ES-I3 (cell line): ENCODE data around the gene MT1X.
"Not testable (repeated sequence)": the region's sequence is repeated elsewhere in the genome, so short reads cannot be mapped to it uniquely, and the experiment has no call there.

Experiments used
- H3K36me3 ChIP-seq: 2 replicates; pipeline ENCODE4 v1.6.1; 2013; ENCODE audit warnings: mild to moderate bottlenecking, low read length, control low read depth, moderate library complexity; ENCODE audit not compliant: insufficient read depth
- H3K4me1 ChIP-seq: 2 replicates; pipeline ENCODE4 v1.6.1; 2013; ENCODE audit warnings: mild to moderate bottlenecking, control low read depth, low read length; ENCODE audit not compliant: insufficient read depth
- H3K9ac ChIP-seq: 2 replicates; pipeline ENCODE4 v1.6.1; 2013; ENCODE audit warnings: low read depth, mild to moderate bottlenecking, low read length, moderate library complexity
- H3K9me3 ChIP-seq: 2 replicates; pipeline ENCODE4 v1.6.1; 2013; ENCODE audit warnings: mild to moderate bottlenecking, low read length, moderate library complexity; ENCODE audit not compliant: control insufficient read depth, insufficient read depth

The MT1X gene

DNA sequence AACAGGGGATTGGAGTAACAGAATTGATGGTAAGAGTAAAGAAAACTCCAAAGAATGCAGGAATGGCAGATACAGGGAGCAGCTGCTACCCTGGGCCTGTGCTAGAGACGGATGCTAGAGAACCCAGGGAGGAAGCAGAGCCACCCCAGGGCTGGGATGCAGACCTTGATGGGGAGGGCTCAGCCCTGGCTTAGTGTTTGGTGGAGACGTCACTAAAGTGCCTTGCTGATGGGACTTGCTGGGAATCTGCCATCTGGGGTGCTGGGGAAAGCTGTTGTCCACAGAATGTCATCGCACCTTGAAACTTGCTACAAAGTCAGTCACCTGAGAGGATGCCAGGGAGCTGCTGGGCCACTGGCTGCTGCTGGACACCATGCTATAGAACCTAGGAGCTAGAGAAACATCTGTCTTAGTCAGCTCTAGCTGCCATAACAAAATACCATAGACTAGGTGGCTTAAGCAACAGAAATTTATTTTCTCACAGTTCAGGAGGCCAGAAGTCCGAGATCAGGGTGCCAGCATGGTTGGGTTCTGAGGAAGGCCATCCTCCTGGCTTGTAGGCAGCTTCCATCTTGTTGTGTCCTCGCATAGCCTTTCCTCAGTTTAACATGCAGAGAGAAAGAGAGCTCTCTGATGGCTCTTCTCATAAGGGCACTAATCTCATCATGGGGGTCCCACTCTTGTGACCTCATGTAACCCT, 15.3 kb downstream of the MT1X start:
- H3K9ac ChIP-seq = no peak overlapping the region
- H3K4me1 ChIP-seq = peaks cover 11% of the 10 kb centered on the region; the same call in 1 of the 2 replicates
- no peaks in the 10 kb centered on the region for H3K36me3 ChIP-seq
- H3K9me3 ChIP-seq = no peaks in the 10 kb centered on the region

DNA sequence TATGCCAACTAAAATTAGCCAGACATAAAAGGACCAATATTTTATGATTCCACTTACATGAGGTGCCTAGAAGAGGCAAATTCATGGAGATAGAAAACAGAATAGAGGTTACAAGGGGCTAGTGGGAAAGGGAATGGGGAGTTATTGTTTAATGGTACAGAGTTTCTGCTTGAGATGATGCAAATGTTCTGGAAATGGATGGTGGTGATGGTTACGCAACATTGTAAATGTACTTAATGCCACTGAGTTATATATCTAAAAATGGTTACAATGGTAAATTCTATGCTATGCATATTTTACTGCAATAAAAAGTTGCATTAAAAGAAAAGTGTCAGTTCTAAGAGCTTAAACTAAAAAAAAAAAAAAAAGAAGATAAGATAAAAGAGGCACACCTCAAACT, 17.9 kb downstream of the MT1X start:
- peaks cover 11% of the 10 kb centered on the region; the same call in 1 of the 2 replicates for H3K4me1 ChIP-seq
- no peaks in the 10 kb centered on the region for H3K9me3 ChIP-seq
- no peaks in the 10 kb centered on the region for H3K36me3 ChIP-seq
- no peak overlapping the region for H3K9ac ChIP-seq

DNA sequence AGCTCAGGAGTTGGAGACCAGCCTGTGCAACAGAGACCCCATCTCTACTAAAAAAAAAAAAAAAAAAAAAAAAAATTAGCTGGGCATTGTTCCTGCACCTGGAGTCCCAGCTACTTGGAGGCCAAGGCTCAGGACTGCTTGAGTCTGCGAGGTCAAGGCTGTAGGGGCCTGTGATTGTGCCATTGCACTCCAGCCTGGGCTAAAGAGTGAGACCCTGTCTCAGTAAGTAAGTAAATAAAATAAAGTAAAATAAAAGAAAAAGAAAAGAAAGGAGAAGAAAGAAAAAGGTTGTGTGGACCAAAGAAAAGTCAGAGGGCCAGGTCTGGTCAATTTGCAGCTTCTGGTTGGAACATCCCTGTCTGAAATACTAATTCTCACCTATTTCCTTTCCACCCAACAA, 18.4 kb downstream of the MT1X start:
- Histone ChIP-seq H3K9me3 (no peaks in the 10 kb centered on the region), H3K4me1 (peaks cover 11% of the 10 kb centered on the region; the same call in 1 of the 2 replicates)

DNA sequence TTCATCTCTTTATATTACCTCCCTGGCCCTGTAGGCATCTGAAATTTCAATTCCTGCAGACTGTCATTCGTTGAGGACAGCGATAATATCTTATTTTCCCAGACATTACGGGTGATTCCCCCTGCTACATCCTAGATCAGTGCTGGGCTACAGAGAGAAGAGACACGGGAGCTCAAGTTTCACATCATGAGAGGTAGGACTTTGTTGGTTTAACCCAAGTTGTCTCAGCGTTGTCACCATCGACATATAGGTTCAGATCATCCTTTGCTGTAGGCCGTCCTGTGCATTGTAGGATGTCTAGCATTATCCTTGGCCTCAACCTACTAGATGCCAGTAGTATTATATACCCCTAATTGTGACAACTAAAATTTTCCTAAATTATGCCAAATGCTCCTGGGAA, 19.3 kb downstream of the MT1X start:
- Histone ChIP-seq H3K9me3 (no peaks in the 10 kb centered on the region), H3K9ac (no peak overlapping the region), H3K36me3 (no peaks in the 10 kb centered on the region), H3K4me1 (peaks cover 11% of the 10 kb centered on the region; the same call in 1 of the 2 replicates)

More for the DNA sequence above, 18.4 kb downstream of the MT1X start:
- Histone ChIP-seq H3K9ac (no peak overlapping the region), H3K36me3 (no peaks in the 10 kb centered on the region)

DNA sequence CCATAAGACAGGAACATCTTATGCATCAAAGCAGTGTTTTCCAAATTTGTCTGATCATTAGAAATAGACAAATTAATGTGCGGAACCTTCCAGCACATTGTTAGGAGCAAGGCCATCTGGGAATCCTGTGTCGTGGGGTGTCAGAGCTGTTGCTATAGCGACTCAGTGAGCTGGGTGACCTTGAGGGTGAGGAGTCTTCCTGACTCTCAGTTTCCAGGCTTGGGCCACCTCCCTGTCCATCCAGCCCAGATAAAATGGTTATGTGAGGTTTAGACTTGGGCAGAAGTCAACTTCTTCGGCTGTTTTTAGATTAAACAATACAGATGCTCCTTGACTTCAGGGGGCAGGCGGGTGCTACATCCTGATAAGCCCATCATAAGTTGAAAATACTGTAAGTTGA, 20.6 kb downstream of the MT1X start:
- H3K4me1 ChIP-seq = peaks cover 11% of the 10 kb centered on the region; the same call in 1 of the 2 replicates
- H3K9ac ChIP-seq = no peak overlapping the region
- H3K36me3 ChIP-seq = no peaks in the 10 kb centered on the region
- H3K9me3 ChIP-seq = no peaks in the 10 kb centered on the region

DNA sequence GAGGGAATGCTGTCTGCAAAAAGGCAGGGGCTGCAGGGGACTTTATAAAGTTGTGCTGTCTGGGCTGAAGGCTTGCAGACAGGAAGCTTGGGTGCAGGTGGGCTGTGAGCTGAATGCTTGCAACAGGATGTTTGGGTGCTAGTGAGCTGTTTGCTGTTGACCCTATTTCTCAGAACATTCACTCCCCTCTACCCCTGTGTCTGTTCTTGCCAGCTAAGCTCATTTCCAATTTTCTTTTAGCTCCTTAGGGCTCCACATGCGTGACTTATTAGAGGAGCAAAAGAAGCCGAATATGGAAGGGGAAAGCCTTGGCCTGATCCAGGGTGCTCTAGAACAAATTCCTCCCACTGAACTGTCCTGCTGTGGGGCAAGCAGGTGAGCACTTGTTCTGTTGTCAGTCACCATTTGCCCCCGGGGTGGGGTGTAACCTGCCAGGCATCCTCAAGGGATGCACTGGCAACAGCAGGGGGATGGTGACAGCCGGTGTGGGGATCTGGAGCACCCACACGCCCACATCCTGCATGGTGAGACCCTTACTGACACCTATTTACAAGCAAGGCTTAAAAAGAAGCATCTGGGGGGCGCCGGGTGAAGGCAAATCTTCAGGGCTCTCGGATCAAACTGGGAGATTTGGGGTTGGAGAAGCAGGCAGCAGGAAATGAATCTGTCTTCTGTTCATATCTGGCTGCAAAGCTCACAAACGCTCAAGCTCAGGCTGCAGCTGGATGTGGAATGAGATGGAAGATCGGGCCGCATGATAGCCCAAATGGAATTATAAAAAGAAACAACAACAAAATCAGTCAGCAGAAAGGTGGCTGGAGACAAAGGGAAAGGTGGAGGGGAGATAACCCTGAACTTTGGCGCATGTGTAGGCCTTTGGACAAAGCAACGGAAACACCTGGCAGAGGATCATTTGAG, 26.5 kb downstream of the MT1X start:
- Histone ChIP-seq H3K36me3 (no peaks in the 10 kb centered on the region), H3K4me1 (peaks cover 6% of the 10 kb centered on the region), H3K9ac (no peak overlapping the region), H3K9me3 (no peaks in the 10 kb centered on the region)

DNA sequence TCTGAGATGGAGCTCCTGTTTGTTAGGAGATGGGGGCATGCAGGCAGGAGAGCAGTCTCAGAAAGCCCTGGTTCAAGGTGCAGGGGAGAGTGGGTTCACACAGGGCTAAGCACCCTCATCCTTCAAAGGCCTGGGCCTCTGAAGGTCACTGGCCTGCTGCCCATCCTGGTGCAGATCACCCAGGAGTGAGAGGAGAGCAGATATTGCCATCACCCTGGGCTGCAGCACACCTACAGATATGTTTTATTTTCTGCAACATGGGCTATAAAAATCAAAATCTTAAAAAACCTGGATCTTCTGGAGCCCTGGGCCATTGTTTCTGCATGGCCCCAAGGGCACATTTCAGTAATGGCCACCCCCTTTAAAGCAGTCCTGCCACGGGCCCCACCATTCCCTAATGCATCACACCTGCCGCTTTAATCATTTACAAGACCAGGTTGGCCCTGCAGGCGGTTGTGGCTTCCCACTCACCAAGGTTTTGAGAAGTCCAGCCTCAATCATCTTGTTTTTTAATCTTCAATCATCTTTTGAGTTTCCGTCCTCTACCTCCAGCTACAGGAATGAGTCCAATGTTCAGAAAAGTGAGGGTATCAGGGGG, 27.3 kb downstream of the MT1X start:
- Histone ChIP-seq H3K36me3 (no peaks in the 10 kb centered on the region), H3K9me3 (no peaks in the 10 kb centered on the region), H3K4me1 (peaks cover 6% of the 10 kb centered on the region), H3K9ac (no peak overlapping the region)

DNA sequence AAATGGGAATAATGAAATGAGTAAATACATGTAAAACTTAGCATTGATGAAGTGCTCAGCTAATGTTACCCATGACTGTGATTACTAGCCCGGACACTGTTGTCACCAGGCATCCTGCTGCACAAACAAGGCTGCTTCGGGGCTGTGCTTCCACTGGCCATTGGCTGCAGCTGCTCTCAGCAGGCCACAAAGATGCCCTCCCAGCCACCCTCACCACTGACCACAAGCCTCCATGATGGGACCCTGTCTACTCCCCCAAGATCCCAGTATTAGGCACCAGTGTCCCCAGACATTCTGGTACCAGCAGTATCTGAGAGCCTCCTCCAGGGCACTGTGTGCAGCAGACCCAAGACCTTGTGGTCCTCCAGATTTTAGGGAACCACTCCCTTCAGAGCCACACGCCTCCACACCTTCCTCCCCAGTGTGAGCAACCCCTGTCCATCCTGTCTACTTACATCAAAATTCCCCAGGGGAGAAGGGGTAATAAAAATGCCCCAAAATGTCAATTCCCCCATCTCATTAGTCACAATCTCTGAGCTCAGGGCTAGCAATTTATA, 28.0 kb downstream of the MT1X start:
- Histone ChIP-seq H3K36me3 (no peaks in the 10 kb centered on the region), H3K9me3 (no peaks in the 10 kb centered on the region), H3K9ac (no peak overlapping the region), H3K4me1 (peaks cover 6% of the 10 kb centered on the region)

DNA sequence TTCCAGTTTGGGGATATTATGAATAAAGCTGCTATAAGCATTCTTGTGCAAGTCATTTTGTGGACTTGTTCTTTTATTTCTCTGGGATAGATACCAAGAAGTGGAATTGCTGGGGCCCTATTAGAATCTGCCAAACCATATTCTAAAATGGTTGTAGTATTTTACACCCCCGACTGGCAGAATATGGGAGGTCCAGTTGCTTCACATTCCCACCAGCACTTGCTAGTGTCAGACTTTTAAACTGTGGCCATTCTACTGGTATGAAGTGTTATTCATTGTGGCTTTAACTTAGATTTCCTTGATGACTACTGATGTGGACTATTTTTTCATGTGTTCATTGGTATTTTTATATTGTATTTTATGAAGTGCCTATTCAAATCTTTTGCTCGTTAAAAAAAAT, 29.6 kb downstream of the MT1X start:
- no peaks in the 10 kb centered on the region for H3K36me3 ChIP-seq
- H3K9ac ChIP-seq = no peak overlapping the region
- no peaks in the 10 kb centered on the region for H3K9me3 ChIP-seq
- H3K4me1 ChIP-seq = peaks cover 6% of the 10 kb centered on the region

DNA sequence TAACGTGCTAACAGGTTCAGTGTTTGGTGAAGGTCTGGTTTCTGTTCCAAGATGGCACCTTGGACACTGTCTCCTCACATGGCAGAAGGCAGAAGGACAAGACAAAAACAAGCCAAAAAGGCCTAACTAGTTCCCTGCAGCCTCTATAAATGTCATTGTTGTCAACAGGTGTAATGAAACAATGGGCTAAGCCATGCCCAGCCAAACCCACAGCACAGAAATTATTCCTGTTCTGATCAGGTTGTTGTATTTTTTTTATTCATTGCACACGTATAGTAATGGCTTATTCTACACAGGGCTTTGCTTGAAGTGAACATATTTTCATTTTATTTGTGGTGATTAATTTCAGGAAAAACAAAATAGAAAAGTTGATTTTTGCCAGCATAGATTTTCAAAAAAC, 31.5 kb downstream of the MT1X start:
- no peak overlapping the region for H3K9ac ChIP-seq
- H3K4me1 ChIP-seq = 0 out of 2 replicates have a peak, but pooled peaks cover 1% of the 10 kb centered on the region
- H3K36me3 ChIP-seq = no peaks in the 10 kb centered on the region
- H3K9me3 ChIP-seq = no peaks in the 10 kb centered on the region

DNA sequence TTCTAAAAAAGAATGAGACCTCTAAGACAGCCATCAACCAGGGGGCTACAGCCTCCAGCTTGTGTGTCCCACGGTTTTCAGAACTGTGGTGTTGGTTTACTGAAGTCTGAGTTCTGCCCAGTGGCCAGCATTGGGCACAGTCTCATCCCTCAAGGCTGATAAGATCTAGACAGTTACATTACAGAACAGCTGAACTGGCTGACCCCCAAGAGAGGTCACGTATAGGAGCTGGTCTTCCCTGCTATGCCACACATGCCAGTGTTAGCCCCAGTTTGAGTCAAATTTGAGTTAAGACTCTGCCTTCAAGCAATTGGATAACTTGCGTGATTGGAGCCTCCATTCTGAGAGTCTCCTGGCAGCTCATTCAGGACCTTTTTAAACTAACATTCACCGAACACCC, 32.9 kb downstream of the MT1X start:
- Histone ChIP-seq H3K4me1 (no peaks in the 10 kb centered on the region), H3K9ac (no peak overlapping the region), H3K36me3 (no peaks in the 10 kb centered on the region), H3K9me3 (no peaks in the 10 kb centered on the region)

DNA sequence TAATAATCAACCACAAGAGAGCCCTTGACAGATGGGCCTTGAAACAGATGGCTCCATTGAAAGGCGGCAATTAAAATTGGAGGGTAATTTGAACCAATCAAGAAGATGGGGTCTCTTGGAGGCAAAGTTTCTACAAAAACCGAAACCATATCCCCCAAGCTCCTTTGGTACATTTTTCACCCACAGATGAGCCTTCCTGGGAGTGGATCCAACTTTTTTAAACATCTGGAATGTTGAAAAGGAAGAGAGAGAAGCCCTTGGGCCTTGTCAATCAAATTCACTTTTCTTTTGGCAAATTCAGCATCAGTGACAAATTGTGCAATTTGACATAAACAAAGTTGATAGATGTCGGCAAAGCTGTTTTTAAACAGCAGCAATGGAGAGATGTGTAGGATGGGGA, 34.5 kb downstream of the MT1X start:
- Histone ChIP-seq H3K4me1 (no peaks in the 10 kb centered on the region), H3K9me3 (no peaks in the 10 kb centered on the region), H3K36me3 (no peaks in the 10 kb centered on the region), H3K9ac (no peak overlapping the region)

DNA sequence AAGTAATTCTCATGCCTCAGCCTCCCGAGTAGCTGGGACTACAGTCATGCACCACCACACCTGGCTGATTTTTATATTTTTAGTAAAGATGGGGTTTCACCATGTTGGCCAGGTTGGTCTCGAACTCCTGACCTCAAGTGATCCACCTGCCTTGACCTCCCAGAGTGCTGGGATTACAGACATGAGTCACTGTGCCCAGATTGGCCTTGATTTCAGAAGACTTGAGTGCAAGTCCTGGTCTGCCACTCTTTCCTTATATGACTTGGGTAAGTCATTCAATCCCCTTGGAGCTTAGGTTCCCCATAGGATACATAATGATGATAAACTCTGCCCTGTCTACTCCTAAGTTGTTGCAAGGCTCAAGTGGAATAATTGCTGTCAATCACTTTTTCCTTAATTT, 35.3 kb downstream of the MT1X start:
- H3K9me3 ChIP-seq, H3K36me3 ChIP-seq, H3K9ac ChIP-seq, H3K4me1 ChIP-seq: not testable (repeated sequence)

DNA sequence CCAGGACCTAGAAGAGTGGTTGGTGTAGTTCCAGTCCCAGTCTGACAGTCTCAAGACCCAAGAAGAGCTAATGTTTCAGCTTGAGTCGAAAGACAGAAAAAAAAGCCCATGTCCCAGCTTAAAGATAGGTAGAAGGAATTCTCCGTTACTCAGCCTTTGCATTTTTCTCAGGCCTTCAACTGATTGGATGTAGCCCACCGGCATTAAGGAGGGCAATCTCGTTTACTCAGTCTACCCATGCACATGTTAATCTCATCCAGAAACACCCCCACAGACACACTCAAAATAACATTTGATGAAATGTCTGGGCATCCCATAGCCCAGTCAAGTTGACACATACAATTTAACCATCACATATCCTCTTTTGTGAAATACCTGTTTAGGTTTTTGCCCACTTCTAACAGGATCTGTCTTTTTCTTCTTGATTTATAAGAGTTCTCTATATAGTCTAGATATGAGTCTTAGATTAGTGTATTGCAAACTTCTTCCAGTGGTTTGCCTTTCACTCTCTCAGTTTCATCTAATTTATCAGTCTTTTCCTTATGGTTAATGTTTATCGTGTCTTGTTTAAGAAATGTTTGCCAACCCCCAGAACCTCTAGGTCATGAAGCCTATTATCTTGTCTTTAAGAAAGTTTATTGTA, 40.1 kb downstream of the MT1X start:
- Histone ChIP-seq H3K4me1 (no peaks in the 10 kb centered on the region), H3K9me3 (no peaks in the 10 kb centered on the region), H3K36me3 (no peaks in the 10 kb centered on the region; the same call in 1 of the 2 replicates), H3K9ac (no peak overlapping the region)
